HepG2 (cell line): Measurements from ENCODE around the gene PRSS33. TPM values are rescaled to one million over a fixed set of nuclear protein-coding genes. Genes with fewer than 3 reads are reported as not detected.

Source experiments
- CBX1 ChIP-seq: IDR thresholded peaks from one replicate; pipeline ENCODE4 v1.6.1; 2016; ENCODE audit warnings: antibody characterized with exemption, low read depth
- CSRNP2 ChIP-seq: sonication (generic); formaldehyde crosslinking; conservative IDR thresholded peaks from 2 replicates; pipeline ENCODE4 v1.8.0; 2022; ENCODE audit warnings: low read depth, missing genetic modification reagents
- DZIP1 ChIP-seq: sonication (generic); formaldehyde crosslinking; IDR thresholded peaks from 2 replicates; pipeline ENCODE4 v1.5.0; 2020; ENCODE audit warnings: mild to moderate bottlenecking, missing genetic modification reagents
- FUBP1 ChIP-seq: sonication (generic); formaldehyde crosslinking; IDR thresholded peaks from 2 replicates; pipeline ENCODE4 v1.5.1; 2020; ENCODE audit warnings: missing genetic modification reagents, mild to moderate bottlenecking, borderline replicate concordance
- KAT2B ChIP-seq: fragments of 150-350 bp; IDR thresholded peaks from 2 replicates; pipeline ENCODE4 v1.6.1; 2014; ENCODE audit warnings: low read depth, low read length, borderline replicate concordance
- KLF11 ChIP-seq: IDR thresholded peaks from 2 replicates; pipeline ENCODE4 v1.6.1; 2016; ENCODE audit warnings: missing compliant biosample characterization
- MIER3 ChIP-seq: IDR thresholded peaks from 2 replicates; pipeline ENCODE4 v1.6.1; 2016; ENCODE audit warnings: missing compliant biosample characterization, borderline replicate concordance
- RBFOX2 ChIP-seq: fragments of 200-400 bp; formaldehyde crosslinking; IDR thresholded peaks from 2 replicates; pipeline ENCODE4 v1.6.1; 2017; ENCODE audit warnings: low read depth, mild to moderate bottlenecking, low read length
- REPIN1 ChIP-seq: sonication (generic); formaldehyde crosslinking; IDR thresholded peaks from 2 replicates; pipeline ENCODE4 v1.8.0; 2022; ENCODE audit warnings: missing genetic modification reagents, low read depth, mild to moderate bottlenecking, borderline replicate concordance
- SETDB1 ChIP-seq: sonication (generic); formaldehyde crosslinking; IDR thresholded peaks from 2 replicates; pipeline ENCODE4 v1.5.1; 2020; ENCODE audit warnings: missing genetic modification reagents, mild to moderate bottlenecking, borderline replicate concordance
- SIN3B ChIP-seq: fragments of 150-350 bp; IDR thresholded peaks from 2 replicates; pipeline ENCODE4 v1.6.1; 2014; ENCODE audit warnings: low read length
- SMARCC2 ChIP-seq: fragments of 450-650 bp; IDR thresholded peaks from 2 replicates; pipeline ENCODE4 v1.6.1; 2017; ENCODE audit warnings: antibody characterized with exemption, mild to moderate bottlenecking
- SNAPC4 ChIP-seq: sonication (generic); formaldehyde crosslinking; IDR thresholded peaks from 2 replicates; pipeline ENCODE4 v1.4.0; 2020; ENCODE audit warnings: mild to moderate bottlenecking, missing genetic modification reagents
- TAF1 ChIP-seq: sonication (generic); formaldehyde crosslinking; IDR thresholded peaks from 2 replicates; pipeline ENCODE4 v1.4.0; 2020; ENCODE audit warnings: missing genetic modification reagents
- TBX3 ChIP-seq: fragments of 450-650 bp; IDR thresholded peaks from 2 replicates; pipeline ENCODE4 v1.6.1; 2017; ENCODE audit warnings: antibody characterized with exemption, mild to moderate bottlenecking, inconsistent platforms, borderline replicate concordance
- THYN1 ChIP-seq: sonication (generic); formaldehyde crosslinking; IDR thresholded peaks from 2 replicates; pipeline ENCODE4 v1.8.1; 2023; ENCODE audit warnings: low read depth, mild to moderate bottlenecking, moderate library complexity, missing genetic modification reagents, borderline replicate concordance
- WIZ ChIP-seq: sonication (generic); formaldehyde crosslinking; IDR thresholded peaks from 2 replicates; pipeline ENCODE4 v1.5.1; 2020; ENCODE audit warnings: mild to moderate bottlenecking, missing genetic modification reagents
- ZNF563 ChIP-seq: sonication (generic); formaldehyde crosslinking; IDR thresholded peaks from 2 replicates; pipeline ENCODE4 v1.8.0; 2022; ENCODE audit warnings: mild to moderate bottlenecking, moderate library complexity, missing genetic modification reagents
- polyA plus RNA-seq, 8 experiments: library from polyadenylated mRNA; depleted of rRNA in 3 of 8; stranded (reverse) in 7 of 8; unstranded in 1 of 8; fragments of >200 nt; fragmentation: Illumina TruSeq in 4 of 8; extraction: Trizol in 4 of 8; gene quantifications; 2 replicates each; pipeline versions ENCODE4 v1.2.1 to v1.2.3, GENCODE V29; 2011 to 2016; ENCODE audit warnings: low read depth in 4 of 8, missing spikeins in 1 of 8, mixed read lengths in 1 of 8; ENCODE audit not compliant: insufficient read depth in 1 of 8
- total RNA-seq, 5 experiments: library from RNA; depleted of rRNA; stranded (reverse); fragments of >200 nt; fragmentation: Illumina TruSeq; extraction: Trizol; gene quantifications; 2 replicates each; pipeline ENCODE4 v1.2.3, GENCODE V29; 2016; ENCODE audit warnings: low read depth in 1 of 5

PRSS33 gene
- total and polyA plus RNA-seq, 2 of the 13 experiments (the other 11 are each of a cell fraction or from before 2014, with no cell fraction given), result not detected

DNA sequence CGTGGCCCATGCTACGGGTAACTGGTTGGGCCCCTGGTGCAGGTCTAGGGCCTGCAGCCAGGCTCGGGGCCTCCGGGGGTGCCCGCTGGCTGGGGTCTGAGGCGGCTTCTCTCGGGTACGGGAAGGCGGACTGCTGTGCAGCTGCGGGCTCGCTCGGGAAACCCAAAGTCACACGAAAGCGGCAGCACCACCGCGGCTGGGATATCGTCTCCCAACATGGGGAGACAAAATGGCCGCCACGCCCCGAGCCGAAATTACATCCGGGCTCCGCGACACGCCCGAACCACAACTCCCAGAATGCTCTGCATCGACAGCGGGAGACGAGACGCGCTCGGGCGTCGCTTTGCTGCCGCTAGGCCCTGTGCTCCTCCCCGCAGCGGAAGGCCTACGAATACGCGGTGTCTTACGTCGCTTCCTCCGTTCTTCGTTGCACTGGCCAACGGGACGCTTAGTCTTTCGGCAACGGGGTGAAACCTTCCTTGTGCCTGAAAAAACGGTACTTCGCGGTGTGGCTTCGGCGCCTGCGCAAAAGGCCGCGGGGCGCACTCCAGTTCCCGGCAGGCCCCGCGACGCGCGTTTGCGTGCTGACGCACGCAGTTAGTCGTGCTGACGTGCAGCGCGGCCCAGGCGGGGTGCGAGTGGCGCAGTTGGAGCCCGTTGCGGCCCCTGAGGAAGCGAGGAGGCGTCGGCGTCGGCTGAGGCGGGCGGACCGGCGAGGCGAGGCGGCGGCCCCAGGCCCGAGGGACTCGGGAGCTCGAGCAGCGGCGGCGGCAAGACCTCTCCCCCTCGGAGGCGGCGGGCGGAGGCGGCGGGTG, 35.1 kb downstream of the PRSS33 start, which contains the start of gene SRRM2 (continued):
- TF ChIP-seq DZIP1 (peak; percentile 76; the same call in 1 of the 2 replicates), REPIN1 (CRISPR knock-in tag) (0 out of 2 replicates have a peak, but pooled peaks have one; percentile 36), THYN1 (CRISPR knock-in tag) (no peak), WIZ (CRISPR knock-in tag) (no peak), SETDB1 (CRISPR knock-in tag) (no peak), TAF1 (CRISPR knock-in tag) (peak; percentile 82), SMARCC2 (no peak), ZNF563 (CRISPR knock-in tag) (peak; percentile 59), SIN3B (no peak), MIER3 (peak; percentile 14; the same call in 1 of the 2 replicates), CBX1 (peak; percentile 36), KLF11 (CRISPR knock-in tag) (0 out of 2 replicates have a peak, but pooled peaks have one; percentile 55), SNAPC4 (peak; percentile 90; the same call in 1 of the 2 replicates), RBFOX2 (peak; percentile 97), KAT2B (no peak), CSRNP2 (no peak), TBX3 (0 out of 2 replicates have a peak, but pooled peaks have one; percentile 29), FUBP1 (no peak)
